K562 (cell line): Measurements from ENCODE around the gene PRUNE1. TPM values are rescaled to one million over a fixed set of nuclear protein-coding genes. Genes with fewer than 3 reads are reported as not detected.

Experiments used
- AFF1 ChIP-seq, 2 experiments: fragments of 450-650 bp; IDR thresholded peaks; 2 replicates each; pipeline ENCODE4 v1.6.1; 2018; ENCODE audit warnings: mild to moderate bottlenecking in 2 of 2, low read depth in 1 of 2; ENCODE audit not compliant: partially characterized antibody in 2 of 2
- BACH1 ChIP-seq: fragments of 200-800 bp; sonication (Bioruptor generic); IDR thresholded peaks from 2 replicates; pipeline ENCODE4 v1.6.1; 2016; ENCODE audit warnings: missing genetic modification characterization, missing compliant biosample characterization
- BCOR ChIP-seq: fragments of 450-650 bp; IDR thresholded peaks from 2 replicates; pipeline ENCODE4 v1.6.1; 2016
- BHLHE40 ChIP-seq: IDR thresholded peaks from 2 replicates; pipeline ENCODE4 v1.6.1; 2011; ENCODE audit warnings: low read length, improper control_type of control experiment
- CBX3 ChIP-seq, 2 experiments: IDR thresholded peaks; 1 replicate in 1 of 2; 2 replicates in 1 of 2; pipeline ENCODE4 v1.6.1; 2012; ENCODE audit warnings: inconsistent platforms in 2 of 2, low read length in 2 of 2, borderline replicate concordance in 1 of 2, control low read depth in 1 of 2
- CSDE1 ChIP-seq, 2 experiments: fragments of 450-650 bp; IDR thresholded peaks; 2 replicates each; pipeline ENCODE4 v1.6.1; 2016; ENCODE audit warnings: mild to moderate bottlenecking in 1 of 2
- ESRRB ChIP-seq: fragments of 250-450 bp; sonication (Bioruptor Pico); IDR thresholded peaks from 2 replicates; pipeline ENCODE4 v1.5.0; 2020; ENCODE audit warnings: mild to moderate bottlenecking, moderate library complexity, borderline replicate concordance
- FOXA3 ChIP-seq, 2 experiments: fragments of 450-650 bp in 1 of 2; sonication (generic) in 1 of 2; formaldehyde crosslinking; IDR thresholded peaks in 1 of 2; conservative IDR thresholded peaks in 1 of 2; 2 replicates each; pipeline versions ENCODE4 v1.4.0 to v1.8.0; 2020 to 2022; ENCODE audit warnings: mild to moderate bottlenecking in 2 of 2, missing genetic modification reagents in 1 of 2
- HBP1 ChIP-seq: fragments of 450-650 bp; formaldehyde crosslinking; IDR thresholded peaks from 2 replicates; pipeline ENCODE4 v1.4.0; 2022; ENCODE audit warnings: missing genetic modification characterization
- HDAC6 ChIP-seq: IDR thresholded peaks from 2 replicates; pipeline ENCODE4 v1.6.1; 2012; ENCODE audit warnings: low read depth, mild to moderate bottlenecking, control low read depth, inconsistent platforms, low read length, moderate library complexity
- HDGF ChIP-seq: fragments of 450-650 bp; IDR thresholded peaks from 2 replicates; pipeline ENCODE4 v1.6.1; 2016
- MEF2D ChIP-seq: conservative IDR thresholded peaks from 2 replicates; pipeline ENCODE4 v1.6.1; 2016; ENCODE audit warnings: low read depth, missing genetic modification characterization, missing compliant biosample characterization
- NCOA4 ChIP-seq: fragments of 450-650 bp; IDR thresholded peaks from 2 replicates; pipeline ENCODE4 v1.6.1; 2018; ENCODE audit warnings: mild to moderate bottlenecking; ENCODE audit not compliant: partially characterized antibody
- NCOR1 ChIP-seq: fragments of 450-650 bp; IDR thresholded peaks from 2 replicates; pipeline ENCODE4 v1.6.1; 2016; ENCODE audit warnings: mild to moderate bottlenecking, moderate library complexity
- PHB ChIP-seq: fragments of 250-450 bp; sonication (Bioruptor Pico); IDR thresholded peaks from 2 replicates; pipeline ENCODE4 v1.5.0; 2021
- SMAD2 ChIP-seq: fragments of 150-350 bp; IDR thresholded peaks from 2 replicates; pipeline ENCODE4 v1.6.1; 2014; ENCODE audit warnings: low read depth, mild to moderate bottlenecking, low read length
- SMC3 ChIP-seq: conservative IDR thresholded peaks from 2 replicates; pipeline ENCODE4 v1.6.1; 2011; ENCODE audit warnings: low read depth, low read length, improper control_type of control experiment; ENCODE audit not compliant: insufficient read depth
- TCF3 ChIP-seq: sonication (generic); formaldehyde crosslinking; IDR thresholded peaks from 2 replicates; pipeline ENCODE4 v1.4.0; 2020; ENCODE audit warnings: mild to moderate bottlenecking, missing genetic modification reagents
- ZBTB5 ChIP-seq: fragments of 450-650 bp; IDR thresholded peaks from 2 replicates; pipeline ENCODE4 v1.6.1; 2017; ENCODE audit warnings: antibody characterized with exemption
- ZFP30 ChIP-seq: fragments of 250-450 bp; sonication (Bioruptor Pico); IDR thresholded peaks from 2 replicates; pipeline ENCODE4 v1.8.0; 2022; ENCODE audit warnings: moderate library complexity, mild to moderate bottlenecking, inconsistent platforms, borderline replicate concordance
- ZNF436 ChIP-seq: fragments of 250-450, 450-650 bp; sonication (Bioruptor Pico); formaldehyde crosslinking; IDR thresholded peaks from 2 replicates; pipeline ENCODE4 v1.7.0; 2020; ENCODE audit warnings: mild to moderate bottlenecking
- ZNF75A ChIP-seq: fragments of 450-650 bp; formaldehyde crosslinking; IDR thresholded peaks from 2 replicates; pipeline ENCODE4 v1.4.0; 2020; ENCODE audit warnings: mild to moderate bottlenecking
- polyA plus RNA-seq, 8 experiments: library from polyadenylated mRNA; depleted of rRNA in 4 of 8; stranded (reverse) in 5 of 8; unstranded in 3 of 8; fragments of >200 nt; fragmentation: Nextera tagmentation in 2 of 8; fragmentation: Illumina TruSeq in 1 of 8; extraction: Ambion mirVana in 2 of 8; extraction: Trizol in 1 of 8; gene quantifications; 2 replicates each; pipeline versions ENCODE4 v1.2.1 to v1.2.3, GENCODE V29; 2011 to 2014; ENCODE audit warnings: inconsistent platforms in 1 of 8, missing spikeins in 1 of 8
- total RNA-seq, 7 experiments: library from RNA; depleted of rRNA in 6 of 7; stranded (reverse); fragments of >200 nt in 6 of 7; fragmentation: Illumina TruSeq in 2 of 7; extraction: Trizol in 2 of 7; gene quantifications; 2 replicates each; pipeline versions ENCODE4 v1.2.1 to v1.2.3, GENCODE V29; 2011 to 2021; ENCODE audit warnings: low replicate concordance in 1 of 7

PRUNE1 gene
- total and polyA plus RNA-seq, 9 of the 15 experiments (the other 6 are each of a cell fraction or from before 2014, with no cell fraction given) = 16.7 to 48.3 (median 26.2) TPM

- TF ChIP-seq ESRRB (CRISPR knock-in tag) (no peak), PHB (CRISPR knock-in tag) (no peak), SMC3 (peak; percentile 98), CSDE1 (IDR thresholded peaks at IDR 0.05) (no peak), NCOA4 (no peak), ZFP30 (CRISPR knock-in tag) (no peak), HDGF (no peak), MEF2D (no peak), NCOR1 (peak; percentile 38), AFF1 (IDR thresholded peaks at IDR 0.05; ENCODE audit: low read depth in 1 of 2, partially characterized antibody in 2 of 2) (no peak), BHLHE40 (no peak), BCOR (0 out of 2 replicates have a peak, but pooled peaks have one; percentile 6), SMAD2 (no peak), BACH1 (tag) (no peak), FOXA3 (CRISPR knock-in tag; conservative IDR thresholded peaks at IDR 0.05 in 1 of 2, IDR thresholded peaks at IDR 0.05 in 1 of 2) (peak in 1 of 2 experiments; percentile 26; a peak in 1 of 4 replicates), TCF3 (CRISPR knock-in tag) (no peak), HBP1 (no peak), CBX3 (IDR thresholded peaks at IDR 0.05; ENCODE audit: borderline replicate concordance in 1 of 2, low read length in 2 of 2) (no peak), HDAC6 (no peak), ZNF75A (no peak), ZNF436 (CRISPR knock-in tag) (no peak), ZBTB5 (no peak)
Observed at GRCh38 chr1:150979092-150980056, 28.9 kb upstream of the PRUNE1 start (continued).
